HCT116 (cell line): ENCODE measurements around the gene ARRDC4. TPM values are rescaled to one million over a fixed set of nuclear protein-coding genes. Genes with fewer than 3 reads are reported as not detected.

Source experiments
- ATAC-seq: fragments of 200-7000 bp; cut with Tn5 transposase; 2 replicates; pipeline ENCODE4 v1.9.1; 2020; ENCODE audit warnings: mild to moderate bottlenecking, moderate library complexity
- BruUV-seq: library from RNA; stranded (reverse); fragments of 400-500 nt; replicated peaks from 2 replicates; lab custom pipeline; 2021; lab: Mats Ljungman, UMichigan
- CTCF ChIA-PET: fragments of 300-600 bp; sonication (Branson Sonifier 250); formaldehyde crosslinking; loops from one replicate; lab custom pipeline; 2021; ENCODE audit warnings: antibody characterized with exemption; lab: Charles Lee
- POLR2A ChIA-PET: fragments of 300-600, 350-600 bp; sonication (Branson Sonifier 250); formaldehyde crosslinking; loops from one replicate; lab custom pipeline; 2021; ENCODE audit warnings: antibody characterized with exemption; lab: Charles Lee
- RAD21 ChIA-PET, 2 experiments: fragments of 300-600 bp; sonication (Branson Sonifier 250); formaldehyde crosslinking; loops; one replicate each; lab custom pipeline; 2023; ENCODE audit warnings: low total read pairs in 2 of 2; ENCODE audit not compliant: uncharacterized antibody in 2 of 2, unreplicated experiment in 2 of 2, low non-redundant PET in 1 of 2; lab: Charles Lee
- DNase-seq: peaks from one replicate; pipeline ENCODE4 v3.0.0-alpha.2; 2010; ENCODE audit warnings: low read depth, low spot score
- H2AFZ ChIP-seq: fragments of 200-600 bp; shearing (Covaris generic), sonication (generic); 2 replicates; pipeline ENCODE4 v1.6.1; 2017; ENCODE audit warnings: low read depth, mixed run types, mixed read lengths, antibody characterized with exemption, low read length; ENCODE audit not compliant: poor library complexity, severe bottlenecking
- H3K27ac ChIP-seq: 2 replicates; pipeline ENCODE4 v1.5.1; 2012; ENCODE audit warnings: low read depth, low read length
- H3K27me3 ChIP-seq: fragments of 200-600 bp; sonication (generic); 2 replicates; pipeline ENCODE4 v1.6.1; 2016; ENCODE audit warnings: mixed run types, low read length, mixed read lengths; ENCODE audit not compliant: insufficient read depth
- H3K36me3 ChIP-seq, 2 experiments: fragments of 200-500 bp in 1 of 2; fragments of 200-600 bp in 1 of 2; sonication (Bioruptor generic) in 1 of 2; sonication (generic) in 1 of 2; 2 replicates each; pipeline versions ENCODE4 v1.5.1 to v1.6.1; 2014 to 2016; ENCODE audit warnings: low read length in 2 of 2, inconsistent platforms in 1 of 2, mixed read lengths in 1 of 2, mixed run types in 1 of 2; ENCODE audit not compliant: insufficient read depth in 2 of 2, control insufficient read depth in 1 of 2
- H3K4me1 ChIP-seq, 2 experiments: fragments of 200-600 bp in 1 of 2; sonication (generic) in 1 of 2; 2 replicates each; pipeline versions ENCODE4 v1.5.1 to v1.6.1; 2012 to 2017; ENCODE audit warnings: low read length in 2 of 2, inconsistent platforms in 1 of 2, mild to moderate bottlenecking in 1 of 2, mixed read lengths in 1 of 2, mixed run types in 1 of 2, moderate library complexity in 1 of 2; ENCODE audit not compliant: insufficient read depth in 2 of 2, control insufficient read depth in 1 of 2
- H3K4me2 ChIP-seq: fragments of 200-600 bp; sonication (generic); 2 replicates; pipeline ENCODE4 v1.6.1; 2017; ENCODE audit warnings: mixed run types, low read length, mixed read lengths
- H3K4me3 ChIP-seq, 2 experiments: fragments of 200-600 bp in 1 of 2; sonication (generic) in 1 of 2; replicated peaks in 1 of 2; 2 replicates each; pipeline ENCODE4 v1.5.1; 2011 to 2016; ENCODE audit warnings: low read length in 2 of 2, control low read depth in 1 of 2, low read depth in 1 of 2, mild to moderate bottlenecking in 1 of 2, mixed read lengths in 1 of 2, mixed run types in 1 of 2
- H3K79me2 ChIP-seq: fragments of 200-600 bp; sonication (generic); 2 replicates; pipeline ENCODE4 v1.6.1; 2017; ENCODE audit warnings: mild to moderate bottlenecking, mixed run types, low read length, moderate library complexity, mixed read lengths; ENCODE audit not compliant: insufficient read depth
- H3K9ac ChIP-seq: fragments of 200-600 bp; sonication (generic); 2 replicates; pipeline ENCODE4 v1.6.1; 2016; ENCODE audit warnings: low read length, mixed read lengths
- H3K9me2 ChIP-seq: fragments of 200-600 bp; sonication (generic), shearing (Covaris generic); 2 replicates; pipeline ENCODE4 v1.6.1; 2017; ENCODE audit warnings: mixed run types, mild to moderate bottlenecking, moderate library complexity; ENCODE audit not compliant: insufficient read depth
- H3K9me3 ChIP-seq, 2 experiments: fragments of 200-500 bp in 1 of 2; fragments of 200-600 bp in 1 of 2; sonication (Bioruptor generic) in 1 of 2; sonication (generic) in 1 of 2; 2 replicates each; pipeline ENCODE4 v1.6.1; 2014 to 2017; ENCODE audit warnings: low read length in 2 of 2, mixed read lengths in 2 of 2, inconsistent platforms in 1 of 2, low read depth in 1 of 2, mild to moderate bottlenecking in 1 of 2, mixed run types in 1 of 2, moderate library complexity in 1 of 2; ENCODE audit not compliant: control insufficient read depth in 1 of 2, insufficient read depth in 1 of 2
- H4K20me1 ChIP-seq: fragments of 200-600 bp; sonication (generic), shearing (Covaris generic); 2 replicates; pipeline ENCODE4 v1.6.1; 2017; ENCODE audit warnings: mixed run types, mild to moderate bottlenecking, moderate library complexity; ENCODE audit not compliant: insufficient read depth
- CEBPB ChIP-seq: IDR thresholded peaks from 2 replicates; pipeline ENCODE4 v1.6.1; 2012; ENCODE audit warnings: low read depth
- EZH2 ChIP-seq: fragments of 200-600 bp; sonication (generic); IDR thresholded peaks from 2 replicates; pipeline ENCODE4 v1.6.1; 2017; ENCODE audit warnings: antibody characterized with exemption, mixed run types
- EZH2phosphoT487 ChIP-seq: fragments of 200-600 bp; IDR thresholded peaks from 2 replicates; pipeline ENCODE4 v1.6.1; 2018; ENCODE audit warnings: antibody characterized with exemption, borderline replicate concordance
- JUND ChIP-seq: IDR thresholded peaks from 2 replicates; pipeline ENCODE4 v1.6.1; 2012
- RAD21 ChIP-seq: IDR thresholded peaks from 2 replicates; pipeline ENCODE4 v1.6.1; 2012; ENCODE audit warnings: low read depth, mild to moderate bottlenecking
- SRF ChIP-seq: IDR thresholded peaks from 2 replicates; pipeline ENCODE4 v1.6.1; 2012; ENCODE audit warnings: low read depth
- TCF7L2 ChIP-seq: IDR thresholded peaks from 2 replicates; pipeline ENCODE4 v1.7.0; 2011; ENCODE audit warnings: borderline replicate concordance, inconsistent platforms; ENCODE audit not compliant: insufficient read depth, insufficient read length; ENCODE audit errors: extremely low read depth
- YY1 ChIP-seq: IDR thresholded peaks from 2 replicates; pipeline ENCODE4 v1.6.1; 2011; ENCODE audit warnings: low read length, low read depth, moderate library complexity, mild to moderate bottlenecking; ENCODE audit not compliant: insufficient replicate concordance; ENCODE audit errors: extremely low read depth
- ZNF274 ChIP-seq: fragments of 200-500 bp; sonication (Bioruptor generic); IDR thresholded peaks from 2 replicates; pipeline ENCODE4 v1.6.1; 2014; ENCODE audit warnings: mild to moderate bottlenecking, low read depth, low read length, inconsistent platforms
- intact Hi-C: fragments of 100-400 bp; cut with micrococcal nuclease; formaldehyde crosslinking; loops from 2 replicates; pipeline ENCODE4 v1.10.0; 2022
- total RNA-seq: library from RNA; stranded (reverse); gene quantifications from one replicate; pipeline ENCODE4 v1.2.1, GENCODE V29; 2021; ENCODE audit not compliant: unreplicated experiment
- TF ChIP-seq, protein P1 (sequence below): IDR thresholded peaks from 2 replicates; pipeline ENCODE4 v1.6.1; 2012
- TF ChIP-seq, protein P2 (sequence below), 3 experiments: fragments of 200-600 bp in 1 of 3; sonication (generic) in 1 of 3; IDR thresholded peaks in 2 of 3; conservative IDR thresholded peaks in 1 of 3; 2 replicates each; pipeline ENCODE4 v1.5.1; 2012 to 2017; ENCODE audit warnings: low read depth in 2 of 3, low read length in 2 of 3, antibody characterized with exemption in 1 of 3, borderline replicate concordance in 1 of 3, control low read depth in 1 of 3, mild to moderate bottlenecking in 1 of 3, mixed read lengths in 1 of 3, mixed run types in 1 of 3, moderate library complexity in 1 of 3; ENCODE audit not compliant: insufficient read depth in 1 of 3
- TF ChIP-seq, protein P3 (sequence below): IDR thresholded peaks from 2 replicates; pipeline ENCODE4 v1.6.1; 2012

ARRDC4 gene
- total RNA-seq, 1 experiment from 2014 or later = 19.6 TPM

DNA sequence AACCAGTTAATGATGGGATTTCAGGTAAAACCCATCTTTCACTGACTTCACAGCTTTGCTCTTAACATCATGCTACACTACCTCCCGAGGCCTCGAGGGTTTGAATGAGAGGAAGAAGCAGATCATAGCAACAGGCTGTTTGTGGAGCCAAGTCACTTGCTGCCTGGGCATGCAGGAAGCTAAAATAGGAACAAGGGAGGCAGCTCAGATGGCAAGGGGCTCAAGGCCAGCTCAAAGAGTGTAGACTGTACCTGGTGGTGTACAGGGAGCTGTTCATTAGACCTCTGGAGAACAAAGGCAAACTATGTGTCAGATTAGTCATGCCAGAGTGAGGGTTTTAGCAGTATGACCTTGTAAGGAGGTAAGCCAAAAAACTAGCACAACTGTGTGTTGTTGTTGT lies 28.8 kb downstream of the ARRDC4 start:
- no peaks in the 10 kb centered on the region for H3K36me3 ChIP-seq
- TF ChIP-seq, protein P1, sequence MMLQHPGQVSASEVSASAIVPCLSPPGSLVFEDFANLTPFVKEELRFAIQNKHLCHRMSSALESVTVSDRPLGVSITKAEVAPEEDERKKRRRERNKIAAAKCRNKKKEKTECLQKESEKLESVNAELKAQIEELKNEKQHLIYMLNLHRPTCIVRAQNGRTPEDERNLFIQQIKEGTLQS = no peak
- TF ChIP-seq, protein P2, sequence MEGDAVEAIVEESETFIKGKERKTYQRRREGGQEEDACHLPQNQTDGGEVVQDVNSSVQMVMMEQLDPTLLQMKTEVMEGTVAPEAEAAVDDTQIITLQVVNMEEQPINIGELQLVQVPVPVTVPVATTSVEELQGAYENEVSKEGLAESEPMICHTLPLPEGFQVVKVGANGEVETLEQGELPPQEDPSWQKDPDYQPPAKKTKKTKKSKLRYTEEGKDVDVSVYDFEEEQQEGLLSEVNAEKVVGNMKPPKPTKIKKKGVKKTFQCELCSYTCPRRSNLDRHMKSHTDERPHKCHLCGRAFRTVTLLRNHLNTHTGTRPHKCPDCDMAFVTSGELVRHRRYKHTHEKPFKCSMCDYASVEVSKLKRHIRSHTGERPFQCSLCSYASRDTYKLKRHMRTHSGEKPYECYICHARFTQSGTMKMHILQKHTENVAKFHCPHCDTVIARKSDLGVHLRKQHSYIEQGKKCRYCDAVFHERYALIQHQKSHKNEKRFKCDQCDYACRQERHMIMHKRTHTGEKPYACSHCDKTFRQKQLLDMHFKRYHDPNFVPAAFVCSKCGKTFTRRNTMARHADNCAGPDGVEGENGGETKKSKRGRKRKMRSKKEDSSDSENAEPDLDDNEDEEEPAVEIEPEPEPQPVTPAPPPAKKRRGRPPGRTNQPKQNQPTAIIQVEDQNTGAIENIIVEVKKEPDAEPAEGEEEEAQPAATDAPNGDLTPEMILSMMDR (IDR thresholded peaks at IDR 0.05 in 2 of 3, conservative IDR thresholded peaks at IDR 0.05 in 1 of 3; ENCODE audit: borderline replicate concordance in 1 of 3, insufficient read depth in 1 of 3, low read depth in 2 of 3, low read length in 2 of 3) = no peak
- TF ChIP-seq EZH2 (no peak), EZH2phosphoT487 (no peak), YY1 (no peak), TCF7L2 (no peak), SRF (no peak), RAD21 (no peak), CEBPB (no peak), ZNF274 (no peak), JUND (no peak)
- TF ChIP-seq, protein P3, sequence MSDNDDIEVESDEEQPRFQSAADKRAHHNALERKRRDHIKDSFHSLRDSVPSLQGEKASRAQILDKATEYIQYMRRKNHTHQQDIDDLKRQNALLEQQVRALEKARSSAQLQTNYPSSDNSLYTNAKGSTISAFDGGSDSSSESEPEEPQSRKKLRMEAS = no peak
- H3K27me3 ChIP-seq = no peaks in the 10 kb centered on the region
- H3K9me3 ChIP-seq = no peaks in the 10 kb centered on the region
- H3K9ac ChIP-seq = no peak overlapping the region
- RAD21 ChIA-PET = no interaction called here
- POLR2A ChIA-PET = no interaction called here
- no peaks in the 10 kb centered on the region for H3K4me1 ChIP-seq
- no TSS peak for BruUV-seq
- no peak overlapping the region for H3K4me3 ChIP-seq
- no peak overlapping the region for H3K27ac ChIP-seq
- no peaks in the 10 kb centered on the region for H3K79me2 ChIP-seq
- intact Hi-C loops = no loop called here
- ATAC-seq (no peak), DNase-seq (no peak)
- H3K9me2 ChIP-seq = no peaks in the 10 kb centered on the region
- no peaks in the 10 kb centered on the region for H4K20me1 ChIP-seq
- no peak overlapping the region for H2AFZ ChIP-seq
- CTCF ChIA-PET = no interaction called here
- H3K4me2 ChIP-seq = no peak overlapping the region
